ENCODE data around the gene POLR2E.

Gene POLR2E

GRCh38 chr19:1122972-1123363, 27.8 kb upstream of the POLR2E start:
- in situ Hi-C loops (cut with HindIII; ENCODE audit: low pct_ligation_motif_present, low sequenced_read_pairs) = loop anchor here (25.0 kb wide), 1 partner anchor 114 kb away; the partner anchor contains the start of genes ATP5F1D, CBARP and MIDN
- DNase-seq = peak; percentile 60
- peaks cover 87% of the 10 kb centered on the region for H3K36me3 ChIP-seq (replicated peaks)
- no peak for TF ChIP-seq CTCF (IDR thresholded peaks at IDR 0.05; ENCODE audit: low read depth, low read length, missing control alignments)
- H3K4me3 ChIP-seq (ENCODE audit: low read depth, low read length) = no peak overlapping the region
- H3K27me3 ChIP-seq (replicated peaks) = no peaks in the 10 kb centered on the region
- H3K27ac ChIP-seq = no peak overlapping the region

GRCh38 chr19:1122021-1122971, 27.1 kb upstream of the POLR2E start:
- H3K27me3 ChIP-seq (replicated peaks) = no peaks in the 10 kb centered on the region
- H3K36me3 ChIP-seq (replicated peaks) = peaks cover 88% of the 10 kb centered on the region
- H3K27ac ChIP-seq = no peak overlapping the region
- no peak for DNase-seq
- no peak for TF ChIP-seq CTCF (IDR thresholded peaks at IDR 0.05; ENCODE audit: low read depth, low read length, missing control alignments)
- in situ Hi-C loops (cut with HindIII; ENCODE audit: low pct_ligation_motif_present, low sequenced_read_pairs) = loop anchor here (25.0 kb wide), 1 partner anchor 115 kb away; the partner anchor contains the start of genes ATP5F1D, CBARP and MIDN
- no peak overlapping the region for H3K4me3 ChIP-seq (ENCODE audit: low read depth, low read length)

- in situ Hi-C loops (cut with HindIII; ENCODE audit: low pct_ligation_motif_present, low sequenced_read_pairs) = loop anchor here (25.0 kb wide), 1 partner anchor 116 kb away; the partner anchor contains the start of genes ATP5F1D, CBARP and MIDN
- H3K27ac ChIP-seq = no peak overlapping the region
- H3K4me3 ChIP-seq (ENCODE audit: low read depth, low read length) = no peak overlapping the region
These were observed 26.2 kb upstream of the POLR2E start for GRCh38 chr19:1121395-1121794.

GRCh38 chr19:1119475-1120217, 24.5 kb upstream of the POLR2E start:
- in situ Hi-C loops (cut with HindIII; ENCODE audit: low pct_ligation_motif_present, low sequenced_read_pairs) = loop anchor here (25.0 kb wide), 1 partner anchor 118 kb away; the partner anchor contains the start of genes ATP5F1D, CBARP and MIDN
- no peak for DNase-seq
- H3K36me3 ChIP-seq (replicated peaks) = peaks cover 87% of the 10 kb centered on the region

More at GRCh38 chr19:1121395-1121794, 26.2 kb upstream of the POLR2E start:
- Histone ChIP-seq H3K36me3 (replicated peaks) (peaks cover 89% of the 10 kb centered on the region), H3K27me3 (replicated peaks) (no peaks in the 10 kb centered on the region)
- no peak for DNase-seq
- no peak for TF ChIP-seq CTCF (IDR thresholded peaks at IDR 0.05; ENCODE audit: low read depth, low read length, missing control alignments)

GRCh38 chr19:1118999-1119398, 23.8 kb upstream of the POLR2E start:
- Histone ChIP-seq H3K36me3 (replicated peaks) (peaks cover 87% of the 10 kb centered on the region), H3K4me3 (ENCODE audit: low read depth, low read length) (no peak overlapping the region), H3K27ac (no peak overlapping the region), H3K27me3 (replicated peaks) (no peaks in the 10 kb centered on the region)
- no peak for DNase-seq
- in situ Hi-C loops (cut with HindIII; ENCODE audit: low pct_ligation_motif_present, low sequenced_read_pairs) = loop anchor here (25.0 kb wide), 1 partner anchor 118 kb away; the partner anchor contains the start of genes ATP5F1D, CBARP and MIDN
- TF ChIP-seq CTCF (IDR thresholded peaks at IDR 0.05; ENCODE audit: low read depth, low read length, missing control alignments) = no peak

More at GRCh38 chr19:1119475-1120217, 24.5 kb upstream of the POLR2E start:
- Histone ChIP-seq H3K27me3 (replicated peaks) (no peaks in the 10 kb centered on the region), H3K4me3 (ENCODE audit: low read depth, low read length) (no peak overlapping the region), H3K27ac (no peak overlapping the region)
- TF ChIP-seq CTCF (IDR thresholded peaks at IDR 0.05; ENCODE audit: low read depth, low read length, missing control alignments) = no peak
